Sigmoid colon (tissue), 7 donors: ENCODE data around the gene NAALADL2. TPM values are rescaled to one million over a fixed set of nuclear protein-coding genes. Genes with fewer than 3 reads are reported as not detected.

Source experiments
- DNase-seq: peaks from one replicate; pipeline ENCODE4 v3.0.0-alpha.2; 2019
- H3K27ac ChIP-seq, 4 donors: fragments of 200-600 bp; sonication (generic); one replicate each; pipeline ENCODE4 v1.5.1; 2016 to 2019; ENCODE audit warnings: mild to moderate bottlenecking in 1 of 4
- H3K27me3 ChIP-seq, 3 donors: fragments of 200-600 bp; sonication (generic); one replicate each; pipeline ENCODE4 v1.5.1; 2019; ENCODE audit warnings: mild to moderate bottlenecking in 1 of 3
- H3K36me3 ChIP-seq, 4 donors: fragments of 200-600 bp; sonication (generic); one replicate each; pipeline ENCODE4 v1.5.1; 2016 to 2019
- H3K4me1 ChIP-seq, 4 donors: fragments of 200-600 bp; sonication (generic); one replicate each; pipeline ENCODE4 v1.5.1; 2017 to 2019
- H3K4me3 ChIP-seq, 4 donors: fragments of 200-600 bp; sonication (generic); one replicate each; pipeline ENCODE4 v1.5.1; 2017 to 2019; ENCODE audit warnings: mild to moderate bottlenecking in 2 of 4, moderate library complexity in 1 of 4
- H3K9me3 ChIP-seq, 4 donors: fragments of 200-600 bp in 3 of 4; sonication (generic) in 3 of 4; one replicate each; pipeline versions ENCODE4 v1.5.1 to v1.6.1; 2013 to 2019
- CTCF ChIP-seq, 4 experiments: fragments of 450-650 bp in 3 of 4; fragments of 200-600 bp in 1 of 4; IDR thresholded peaks; one replicate each; pipeline ENCODE4 v1.5.1; 2016 to 2019; ENCODE audit warnings: antibody characterized with exemption in 4 of 4, mild to moderate bottlenecking in 3 of 4, moderate library complexity in 2 of 4
- EP300 ChIP-seq, 4 donors: sonication (generic); formaldehyde crosslinking; IDR thresholded peaks; one replicate each; pipeline ENCODE4 v1.6.1; 2017; ENCODE audit warnings: antibody characterized with exemption in 4 of 4
- POLR2A ChIP-seq, 2 donors: fragments of 450-650 bp; IDR thresholded peaks; one replicate each; pipeline ENCODE4 v1.6.1; 2016; ENCODE audit warnings: antibody characterized with exemption in 2 of 2, mild to moderate bottlenecking in 2 of 2, moderate library complexity in 2 of 2
- POLR2AphosphoS5 ChIP-seq, 4 donors: sonication (generic); formaldehyde crosslinking; IDR thresholded peaks; one replicate each; pipeline ENCODE4 v1.6.1; 2017; ENCODE audit warnings: antibody characterized with exemption in 4 of 4
- WGBS, 2 donors: extraction: QIAGEN DNeasy Blood & Tissue Kit; methylation state at CpG; one replicate each; pipeline ENCODE4 v1.1.7; 2013; 5-methylcytosine and 5-hydroxymethylcytosine counted together
- intact Hi-C: fragments of 100-400 bp; cut with DNase I; formaldehyde crosslinking; loops from one replicate; pipeline ENCODE4 v1.15.1; 2023
- polyA plus RNA-seq, 3 donors: library from polyadenylated mRNA; stranded (reverse); fragments of 200-250 nt; gene quantifications; one replicate each; pipeline ENCODE4 v1.2.3, GENCODE V29; 2013
- total RNA-seq, 4 donors: library from RNA; depleted of rRNA; stranded (reverse); fragments of >200 nt; gene quantifications; one replicate each; pipeline ENCODE4 v1.1.0, GENCODE V29; 2016
- donor health status: healthy with polysubstance abuse.
- donor health status: Bipolar disorder and iron deficiency.
- donor health status: healthy.

Gene NAALADL2
- total and polyA plus RNA-seq, 7 donors: 0.46 to 18.5 (median 6.0) TPM

- 94% methylated on average over 1 of the region's 1 CpG for WGBS, 2 donors
- Histone ChIP-seq H3K27ac (no peak overlapping the region), H3K4me1 (no peaks in the 10 kb centered on the region), H3K4me3 (no peak overlapping the region), H3K36me3 (no peaks in the 10 kb centered on the region), H3K9me3 (no peaks in the 10 kb centered on the region), H3K27me3 (no peaks in the 10 kb centered on the region)
- no peak for DNase-seq
- TF ChIP-seq POLR2AphosphoS5 (IDR thresholded peaks at IDR 0.05) (no peak), POLR2A (IDR thresholded peaks at IDR 0.05) (no peak), CTCF (IDR thresholded peaks at IDR 0.05) (no peak), EP300 (IDR thresholded peaks at IDR 0.05) (no peak)
- intact Hi-C loops: no loop called here
Measured at GRCh38 chr3:175311404-175311803, 452.3 kb downstream of the NAALADL2 start.

- 72 to 78% methylated on average over 3 of the region's 3 CpGs for WGBS, 2 donors
- Histone ChIP-seq H3K4me3 (no peak overlapping the region), H3K9me3 (no peaks in the 10 kb centered on the region), H3K36me3 (no peaks in the 10 kb centered on the region), H3K27me3 (no peaks in the 10 kb centered on the region), H3K27ac (no peak overlapping the region), H3K4me1 (no peaks in the 10 kb centered on the region)
- no peak for DNase-seq
- intact Hi-C loops: no loop called here
- TF ChIP-seq EP300 (IDR thresholded peaks at IDR 0.05) (no peak), POLR2A (IDR thresholded peaks at IDR 0.05) (no peak), CTCF (IDR thresholded peaks at IDR 0.05) (no peak), POLR2AphosphoS5 (IDR thresholded peaks at IDR 0.05) (no peak)
Measured at GRCh38 chr3:175311946-175312345, 452.8 kb downstream of the NAALADL2 start.

DNA sequence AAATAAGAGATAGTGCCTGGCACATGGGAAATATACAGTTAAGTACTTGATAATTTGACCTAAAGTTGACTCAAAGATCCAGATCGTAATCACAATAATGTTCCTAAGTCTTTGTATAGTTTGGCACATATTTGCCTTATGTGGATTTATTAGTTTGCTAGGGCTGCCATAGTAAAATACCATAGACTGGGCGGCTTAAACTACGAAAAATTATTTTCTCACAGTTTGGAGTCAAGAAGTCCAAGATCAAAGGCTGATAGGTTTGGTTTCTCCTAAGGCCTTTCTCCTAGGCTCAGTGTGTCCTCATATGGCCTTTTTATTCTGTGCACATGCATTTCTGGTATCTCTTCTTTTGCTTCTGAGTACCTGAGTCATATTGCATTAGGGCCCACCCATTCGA is 453.7 kb downstream of the NAALADL2 start:
- Histone ChIP-seq H3K36me3 (no peaks in the 10 kb centered on the region), H3K9me3 (no peaks in the 10 kb centered on the region), H3K4me3 (no peak overlapping the region), H3K27ac (no peak overlapping the region), H3K27me3 (no peaks in the 10 kb centered on the region), H3K4me1 (no peaks in the 10 kb centered on the region)
- intact Hi-C loops: no loop called here
- WGBS, 2 donors: 87 to 88% methylated on average over 4 of the region's 4 CpGs
- no peak for DNase-seq
- TF ChIP-seq POLR2AphosphoS5 (IDR thresholded peaks at IDR 0.05): no peak
- no peak for TF ChIP-seq EP300 (IDR thresholded peaks at IDR 0.05)
- TF ChIP-seq CTCF (IDR thresholded peaks at IDR 0.05): no peak
- no peak for TF ChIP-seq POLR2A (IDR thresholded peaks at IDR 0.05)

- H3K9me3 ChIP-seq: no peaks in the 10 kb centered on the region
- intact Hi-C loops: no loop called here
- WGBS, 2 donors: 74 to 76% methylated on average over 1 of the region's 1 CpG
- H3K27me3 ChIP-seq: no peaks in the 10 kb centered on the region
- H3K27ac ChIP-seq: no peak overlapping the region
- no peak overlapping the region for H3K4me3 ChIP-seq
- H3K36me3 ChIP-seq: no peaks in the 10 kb centered on the region
- no peak for TF ChIP-seq EP300 (IDR thresholded peaks at IDR 0.05)
- TF ChIP-seq POLR2A (IDR thresholded peaks at IDR 0.05): no peak
- no peak for TF ChIP-seq CTCF (IDR thresholded peaks at IDR 0.05)
- TF ChIP-seq POLR2AphosphoS5 (IDR thresholded peaks at IDR 0.05): no peak
- H3K4me1 ChIP-seq: no peaks in the 10 kb centered on the region
- DNase-seq: no peak
Measured at GRCh38 chr3:175316799-175317198, 457.7 kb downstream of the NAALADL2 start.

GRCh38 chr3:175325440-175325839 is 466.3 kb downstream of the NAALADL2 start:
- Histone ChIP-seq H3K36me3 (no peaks in the 10 kb centered on the region), H3K4me3 (no peak overlapping the region), H3K27me3 (no peaks in the 10 kb centered on the region), H3K9me3 (no peaks in the 10 kb centered on the region), H3K27ac (no peak overlapping the region), H3K4me1 (no peaks in the 10 kb centered on the region)
- 80 to 87% methylated on average over 1 of the region's 1 CpG for WGBS, 2 donors
- intact Hi-C loops: no loop called here
- no peak for DNase-seq
- TF ChIP-seq CTCF (IDR thresholded peaks at IDR 0.05) (no peak), EP300 (IDR thresholded peaks at IDR 0.05) (no peak), POLR2AphosphoS5 (IDR thresholded peaks at IDR 0.05) (no peak), POLR2A (IDR thresholded peaks at IDR 0.05) (no peak)
